Head of caudate nucleus (tissue), 42 donors: ENCODE measurements around the gene ZWILCH.
"Not testable (repeated sequence)": the region's sequence is repeated elsewhere in the genome, so short reads cannot be mapped to it uniquely, and the experiment has no call there.

Experiments used
- DNase-seq, 42 donors: peaks; one replicate each; pipeline versions ENCODE4 v3.0.0 to v3.0.0-alpha.2; 2020 to 2021; ENCODE audit warnings: mixed read lengths in 7 of 42
- intact Hi-C: fragments of 100-400 bp; cut with DNase I; formaldehyde crosslinking; loops from one replicate; pipeline ENCODE4 v1.15.0; 2022

Gene ZWILCH

DNA sequence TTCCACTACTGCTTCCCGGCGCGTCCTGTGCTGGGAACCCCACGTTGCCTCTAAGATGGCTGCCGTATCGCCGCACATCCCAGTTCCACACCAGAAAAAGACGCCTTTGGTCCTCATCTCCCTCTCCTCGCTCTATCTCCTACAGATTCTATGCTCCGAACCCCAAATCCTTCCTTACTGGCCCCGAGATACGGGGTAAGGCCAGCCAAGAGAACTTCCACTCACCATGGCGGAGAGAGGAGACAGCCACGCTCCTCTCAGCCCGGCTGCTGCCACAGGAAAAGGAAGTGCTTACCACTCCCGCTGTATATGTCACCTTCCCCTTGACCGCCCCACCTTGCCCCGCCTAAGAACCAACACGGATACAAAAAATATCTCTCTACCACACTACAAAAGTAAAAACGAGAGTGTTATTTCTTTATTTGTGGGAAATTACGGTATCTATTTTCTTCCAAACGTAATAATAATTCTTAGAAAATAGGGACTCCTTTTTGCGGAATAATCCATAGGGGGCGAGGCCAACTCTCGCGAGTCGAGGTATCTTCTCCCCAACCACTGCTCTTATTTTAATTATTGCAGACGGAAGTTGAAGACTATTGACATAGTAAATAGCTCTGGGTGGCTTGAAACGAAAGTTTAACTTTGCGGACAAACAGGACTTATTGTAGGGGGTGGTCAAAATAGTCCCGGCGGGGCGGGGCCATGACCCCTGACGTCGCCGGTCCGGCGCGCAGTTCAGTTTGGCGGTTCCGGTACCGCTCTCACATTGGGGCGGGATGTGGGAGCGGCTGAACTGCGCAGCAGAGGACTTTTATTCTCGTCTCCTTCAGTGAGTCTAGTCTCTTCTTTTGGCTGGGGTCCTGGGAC lies at the start of gene ZWILCH, which contains the start of gene RPL4:
Gene ZWILCH, plus strand, starts transcription at position 764 of the 867 bp plus-strand sequence. Its CDS starts 13 bp downstream, at position 777.
Gene RPL4, minus strand, starts transcription at position 293 of the 867 bp plus-strand sequence. Its CDS starts 65 bp downstream, at position 228.
- peak; percentile 61 to 93 (median 83) for DNase-seq
- intact Hi-C loops, result no loop called here

DNA sequence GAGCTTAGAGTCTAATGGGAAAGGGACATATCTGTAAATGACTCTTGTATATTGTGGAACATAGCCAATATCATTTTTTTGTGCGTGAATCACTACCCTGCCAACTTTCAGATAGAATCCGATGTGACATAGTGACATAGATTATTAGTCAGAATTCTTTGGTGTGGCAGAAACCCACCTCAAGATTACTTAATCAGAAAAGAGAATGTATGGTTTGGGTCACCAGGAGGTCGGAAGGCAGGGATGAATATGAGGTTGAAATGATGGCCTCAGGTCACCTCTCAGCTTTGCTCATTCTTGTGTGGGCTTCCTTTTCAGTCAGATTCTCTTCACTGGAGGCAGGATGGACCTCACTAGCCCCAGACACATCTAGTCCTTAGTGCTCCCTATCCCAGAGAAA lies 48.9 kb upstream of the ZWILCH start:
- DNase-seq, result no peak
- intact Hi-C loops, result no loop called here

- intact Hi-C loops, result no loop called here
- no peak for DNase-seq
Observed at GRCh38 chr15:66459818-66460615, 45.1 kb upstream of the ZWILCH start.

DNA sequence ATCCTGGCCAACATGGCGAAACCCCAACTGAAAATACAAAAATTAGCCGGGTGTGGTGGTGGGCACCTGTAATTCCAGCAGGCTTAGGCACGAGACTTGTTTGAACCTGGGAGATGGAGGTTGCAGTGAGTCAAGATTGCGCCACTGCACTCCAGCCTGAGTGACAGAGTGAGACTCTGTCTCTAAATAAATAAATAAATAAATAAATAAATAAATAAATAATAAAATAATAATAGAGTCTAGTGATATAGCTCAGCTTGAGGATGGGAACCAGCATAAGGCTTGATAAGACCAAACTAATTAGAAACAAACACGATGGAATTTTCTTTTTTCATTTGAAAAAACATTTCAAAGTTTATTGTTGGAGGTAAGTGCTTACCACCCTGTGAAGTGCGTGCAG lies 43.8 kb upstream of the ZWILCH start:
- intact Hi-C loops, DNase-seq: not testable (repeated sequence)

DNA sequence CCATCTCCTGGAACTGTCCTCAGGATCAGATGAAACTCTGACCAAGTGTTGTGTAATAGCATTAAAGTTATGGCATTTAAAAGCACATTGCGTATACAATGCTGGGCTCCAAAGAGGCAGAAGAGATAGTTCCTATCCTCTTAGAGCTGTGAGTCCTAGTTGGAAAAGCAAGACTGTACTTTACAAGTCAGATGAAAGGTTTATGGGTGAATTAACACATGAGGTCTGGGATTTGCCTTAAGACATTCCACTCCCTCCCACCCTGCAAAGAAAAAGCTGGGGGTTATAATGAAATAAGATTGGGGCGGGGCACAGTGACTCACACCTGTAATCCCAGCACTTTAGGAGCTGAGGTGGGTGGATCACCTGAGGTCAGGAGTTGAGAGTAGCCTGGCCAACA lies 43.2 kb upstream of the ZWILCH start:
- no peak for DNase-seq
- intact Hi-C loops, result no loop called here

- intact Hi-C loops, result no loop called here
- no peak for DNase-seq
Observed at GRCh38 chr15:66462627-66463026, 42.5 kb upstream of the ZWILCH start.

GRCh38 chr15:66465294-66465693 lies 39.8 kb upstream of the ZWILCH start:
- DNase-seq, result not testable (repeated sequence)

GRCh38 chr15:66467162-66468040 lies 37.7 kb upstream of the ZWILCH start:
- intact Hi-C loops, DNase-seq: not testable (repeated sequence)

More at GRCh38 chr15:66465294-66465693, 39.8 kb upstream of the ZWILCH start:
- intact Hi-C loops, result not testable (repeated sequence)

DNA sequence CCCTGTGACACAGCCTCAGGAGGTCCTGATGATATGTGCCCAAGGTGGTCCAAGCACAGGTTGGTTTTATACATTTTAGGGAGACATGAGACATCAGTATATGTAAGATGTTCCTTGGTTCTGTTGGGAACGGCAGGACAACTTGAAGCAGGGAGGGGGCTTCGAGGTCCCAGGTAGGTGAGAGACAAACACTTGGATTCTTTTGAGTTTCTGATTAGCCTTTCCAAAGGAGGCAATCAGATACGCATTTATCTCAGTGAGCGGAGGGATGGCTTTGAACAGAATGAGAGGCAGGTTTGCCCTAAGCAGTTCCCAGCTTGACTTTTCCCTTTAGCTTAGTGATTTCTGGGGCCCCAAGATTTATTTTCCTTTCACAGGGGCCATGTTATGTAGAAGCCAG lies 34.3 kb upstream of the ZWILCH start:
- intact Hi-C loops, DNase-seq: not testable (repeated sequence)

GRCh38 chr15:66472176-66472999 lies 32.7 kb upstream of the ZWILCH start:
- DNase-seq, result no peak
- intact Hi-C loops, result no loop called here

- DNase-seq, result peak in 5 of 42 donors; percentile 15 to 50 (median 28)
- intact Hi-C loops, result no loop called here
Observed at GRCh38 chr15:66474135-66474534, 31.0 kb upstream of the ZWILCH start.

GRCh38 chr15:66474963-66475362 lies 30.2 kb upstream of the ZWILCH start:
- intact Hi-C loops, result no loop called here
- DNase-seq, result peak in 1 of 42 donors; percentile 15

- intact Hi-C loops, result no loop called here
- DNase-seq, result peak in 2 of 42 donors; percentile 11 to 20
Observed at GRCh38 chr15:66476535-66476934, 28.6 kb upstream of the ZWILCH start.

GRCh38 chr15:66477011-66477410 lies 28.1 kb upstream of the ZWILCH start:
- intact Hi-C loops, result no loop called here

DNA sequence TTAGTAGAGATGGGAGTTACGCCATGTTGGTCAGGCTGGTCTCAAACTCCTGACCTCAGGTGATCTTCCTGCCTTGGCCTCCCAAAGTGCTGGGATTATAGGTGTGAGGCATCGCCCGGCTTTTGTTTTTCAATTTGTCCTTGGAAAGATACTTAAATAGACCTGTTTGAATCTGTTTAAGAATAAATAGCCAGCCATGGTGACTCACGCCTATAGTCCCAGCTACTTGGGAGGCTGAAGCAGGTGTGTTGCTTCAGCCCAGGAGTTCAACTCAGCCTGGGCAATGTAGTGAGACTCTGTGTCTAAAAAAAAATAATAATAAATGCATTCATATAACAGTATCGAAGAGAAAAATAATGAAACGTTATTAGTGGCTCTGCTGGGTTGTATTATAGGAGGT lies 24.9 kb upstream of the ZWILCH start:
- no peak for DNase-seq
- intact Hi-C loops, result no loop called here

More at GRCh38 chr15:66477011-66477410, 28.1 kb upstream of the ZWILCH start:
- peak in 40 of 42 donors; percentile 19 to 87 (median 57) for DNase-seq

DNA sequence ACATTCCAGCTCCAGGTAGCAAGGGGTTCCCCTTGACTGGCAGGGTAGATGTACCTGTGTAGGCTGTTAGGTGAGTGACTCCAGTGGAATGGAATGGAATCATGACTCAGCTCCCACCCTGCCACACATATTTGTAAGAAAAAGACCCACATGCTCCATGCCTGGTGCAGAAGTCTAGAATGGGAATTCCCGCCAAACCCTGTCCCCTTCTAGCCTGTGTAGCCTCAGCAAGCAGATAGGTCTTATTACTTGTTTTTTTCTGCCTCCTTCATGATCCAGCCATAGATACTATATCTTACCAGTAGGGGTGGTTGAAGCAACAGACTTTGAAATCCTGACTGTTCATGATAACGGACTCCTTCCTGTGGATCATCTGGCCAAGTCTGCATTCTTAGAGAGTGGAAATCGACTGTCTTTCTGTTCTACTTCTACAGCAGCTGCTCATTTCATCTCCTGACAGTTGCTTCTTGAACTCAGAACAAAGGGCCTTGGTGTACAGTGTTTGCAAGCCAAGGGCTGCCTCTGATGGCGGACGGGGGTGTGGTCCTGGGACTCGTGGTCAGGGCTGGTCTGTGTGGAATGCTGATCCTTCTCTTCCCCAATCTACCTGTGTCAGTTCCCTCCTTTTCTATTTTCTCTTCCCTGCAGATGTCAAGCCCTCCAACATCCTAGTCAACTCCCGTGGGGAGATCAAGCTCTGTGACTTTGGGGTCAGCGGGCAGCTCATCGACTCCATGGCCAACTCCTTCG lies 23.8 kb upstream of the ZWILCH start:
- peak in 3 of 42 donors; percentile 13 to 34 (median 19) for DNase-seq
- intact Hi-C loops, result no loop called here

- intact Hi-C loops, result no loop called here
- peak in 3 of 42 donors; percentile 19 to 39 (median 29) for DNase-seq
Observed at GRCh38 chr15:66482539-66482938, 22.6 kb upstream of the ZWILCH start.
